GM12892 (cell line): ENCODE measurements around the gene SRPX.

Experiments used
- POLR2A ChIP-seq: IDR thresholded peaks from 2 replicates; pipeline ENCODE4 v1.6.1; 2011; ENCODE audit warnings: low read depth, low read length, control low read depth
- POLR2AphosphoS5 ChIP-seq: IDR thresholded peaks from 2 replicates; pipeline ENCODE4 v1.6.1; 2011; ENCODE audit warnings: low read depth, low read length, control low read depth
- TAF1 ChIP-seq: IDR thresholded peaks from 2 replicates; pipeline ENCODE4 v1.6.1; 2011; ENCODE audit warnings: low read depth, mild to moderate bottlenecking, control low read depth, low read length, borderline replicate concordance

DNA sequence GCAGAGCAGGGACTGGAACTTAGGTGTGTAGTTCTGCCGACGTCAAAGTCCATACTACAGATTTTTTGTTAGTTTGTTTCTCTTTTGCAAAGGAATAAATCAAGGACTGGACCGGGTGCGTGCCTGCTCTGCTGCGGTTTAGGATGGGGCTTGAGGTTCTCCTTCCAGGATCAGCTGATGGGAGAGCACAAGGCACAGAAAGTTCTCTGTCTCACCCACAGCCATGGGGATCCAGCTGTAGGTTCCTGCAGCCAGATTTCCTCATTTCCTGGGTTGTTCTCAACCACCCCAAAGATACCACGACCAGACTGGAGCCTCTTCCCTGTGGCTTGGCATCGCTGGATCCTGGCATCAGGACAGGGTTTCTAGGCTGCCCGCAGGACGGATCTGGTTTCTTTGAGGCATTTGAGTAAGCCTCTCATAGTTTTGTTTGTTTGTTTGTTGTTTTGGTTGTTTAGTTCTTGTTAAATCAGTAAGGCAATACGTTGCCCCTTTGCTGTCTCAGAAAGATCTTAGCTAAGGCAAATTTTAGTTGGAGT lies 789 bp upstream of the SRPX start:
- TF ChIP-seq POLR2AphosphoS5: no peak
- TF ChIP-seq POLR2A: no peak
- no peak for TF ChIP-seq TAF1
